Loucy (cell line): ENCODE measurements around the gene IRF1.

ENCODE experiments used
- H2AFZ ChIP-seq: fragments of 200-600 bp; sonication (generic); 2 replicates; pipeline ENCODE4 v1.6.0; 2016; ENCODE audit warnings: antibody characterized with exemption, mild to moderate bottlenecking, low read length, moderate library complexity
- H3F3A ChIP-seq: fragments of 200-600 bp; 2 replicates; pipeline ENCODE4 v1.6.0; 2016; ENCODE audit warnings: antibody characterized with exemption, low read depth, mild to moderate bottlenecking
- H3K27me3 ChIP-seq: fragments of 200-600 bp; sonication (generic); 2 replicates; pipeline ENCODE4 v1.6.1; 2014; ENCODE audit warnings: low read length, mild to moderate bottlenecking; ENCODE audit not compliant: insufficient read depth, poor library complexity, severe bottlenecking
- H3K36me3 ChIP-seq: fragments of 200-600 bp; sonication (generic); 2 replicates; pipeline ENCODE4 v1.6.1; 2016; ENCODE audit warnings: low read length; ENCODE audit not compliant: insufficient read depth
- H3K4me1 ChIP-seq: fragments of 200-600 bp; sonication (generic); 2 replicates; pipeline ENCODE4 v1.5.1; 2014; ENCODE audit warnings: low read length, mild to moderate bottlenecking; ENCODE audit not compliant: insufficient read depth, poor library complexity, severe bottlenecking
- H3K4me2 ChIP-seq: fragments of 200-600 bp; sonication (generic); 2 replicates; pipeline ENCODE4 v1.6.0; 2014; ENCODE audit warnings: antibody characterized with exemption, low read length, low read depth, mild to moderate bottlenecking; ENCODE audit not compliant: poor library complexity, severe bottlenecking
- H3K4me3 ChIP-seq: fragments of 200-600 bp; sonication (generic); 2 replicates; pipeline ENCODE4 v1.5.1; 2014; ENCODE audit warnings: low read length, mild to moderate bottlenecking, mixed read lengths; ENCODE audit not compliant: poor library complexity, severe bottlenecking
- H3K79me2 ChIP-seq: fragments of 200-600 bp; sonication (generic); 2 replicates; pipeline ENCODE4 v1.6.1; 2014; ENCODE audit warnings: low read length; ENCODE audit not compliant: insufficient read depth
- H3K9ac ChIP-seq: fragments of 200-600 bp; sonication (generic); 2 replicates; pipeline ENCODE4 v1.6.0; 2014; ENCODE audit warnings: mild to moderate bottlenecking, low read depth, low read length, moderate library complexity; ENCODE audit not compliant: poor library complexity, severe bottlenecking
- H3K9me2 ChIP-seq: fragments of 200-600 bp; sonication (generic); replicated peaks from 2 replicates; pipeline ENCODE4 v1.6.1; 2016; ENCODE audit warnings: low read depth, low read length, mixed read lengths
- H3K9me3 ChIP-seq: fragments of 200-600 bp; sonication (generic); 2 replicates; pipeline ENCODE4 v1.6.1; 2014; ENCODE audit warnings: mild to moderate bottlenecking, antibody characterized with exemption, low read length, low read depth; ENCODE audit not compliant: insufficient read depth
- H4K20me1 ChIP-seq: fragments of 200-600 bp; sonication (generic); 2 replicates; pipeline ENCODE4 v1.6.0; 2014; ENCODE audit warnings: antibody characterized with exemption, low read length, mild to moderate bottlenecking; ENCODE audit not compliant: insufficient read depth, poor library complexity, severe bottlenecking
- EZH2phosphoT487 ChIP-seq: fragments of 200-600 bp; IDR thresholded peaks from 2 replicates; pipeline ENCODE4 v1.6.1; 2018; ENCODE audit warnings: antibody characterized with exemption, mild to moderate bottlenecking, moderate library complexity, borderline replicate concordance
- TF ChIP-seq, protein P1 (sequence below): fragments of 200-600 bp; sonication (generic); conservative IDR thresholded peaks from 2 replicates; pipeline ENCODE4 v1.5.1; 2014; ENCODE audit warnings: mild to moderate bottlenecking, antibody characterized with exemption, low read length

The IRF1 gene

DNA sequence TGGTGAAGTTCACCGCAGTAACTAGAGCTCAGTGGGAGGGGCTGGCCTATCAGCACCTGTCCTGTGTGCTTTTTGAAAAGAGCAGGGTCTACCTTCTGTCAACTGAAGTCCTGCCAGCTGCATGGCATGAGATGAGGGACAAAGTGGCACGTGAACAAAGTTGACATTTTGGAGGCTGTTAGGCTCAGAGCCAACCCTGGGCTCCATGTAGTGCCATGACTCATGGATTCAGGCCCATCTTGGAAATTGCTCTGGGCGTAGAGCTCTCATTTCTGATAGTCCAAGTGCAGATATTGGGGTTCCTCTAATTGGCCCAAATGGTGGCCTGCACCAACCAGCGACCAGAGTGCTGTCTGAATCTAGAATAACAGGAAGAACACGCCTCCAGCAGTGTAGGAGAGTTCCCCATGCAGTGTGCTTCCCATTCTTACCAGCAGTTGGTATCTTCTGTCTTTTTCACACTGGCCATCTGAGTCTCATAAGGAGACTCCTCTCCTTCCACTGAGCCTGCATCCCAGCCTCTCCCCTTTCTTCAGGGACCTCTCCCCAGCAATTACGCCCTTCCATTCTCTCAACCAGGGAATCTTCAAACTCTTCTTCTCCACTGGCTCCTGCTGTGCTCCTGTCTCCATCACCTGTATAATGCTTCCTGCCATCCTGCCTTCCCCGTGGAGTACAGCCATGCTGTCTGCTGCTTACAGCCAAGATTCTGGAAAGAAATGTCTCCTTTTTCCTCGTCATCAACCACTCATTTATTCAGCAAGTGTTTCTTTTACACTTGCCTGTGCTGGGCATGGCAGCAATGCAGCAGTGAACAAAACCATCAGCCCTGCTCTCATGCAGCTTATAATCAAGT is 30.4 kb downstream of the IRF1 start:
- no peak overlapping the region for H2AFZ ChIP-seq
- no peaks in the 10 kb centered on the region for H4K20me1 ChIP-seq
- H3K4me2 ChIP-seq = peak overlapping the region; percentile 75
- H3K9me2 ChIP-seq = no peaks in the 10 kb centered on the region
- peaks cover 50% of the 10 kb centered on the region for H3K79me2 ChIP-seq
- no peaks in the 10 kb centered on the region for H3K9me3 ChIP-seq
- TF ChIP-seq, protein P1, sequence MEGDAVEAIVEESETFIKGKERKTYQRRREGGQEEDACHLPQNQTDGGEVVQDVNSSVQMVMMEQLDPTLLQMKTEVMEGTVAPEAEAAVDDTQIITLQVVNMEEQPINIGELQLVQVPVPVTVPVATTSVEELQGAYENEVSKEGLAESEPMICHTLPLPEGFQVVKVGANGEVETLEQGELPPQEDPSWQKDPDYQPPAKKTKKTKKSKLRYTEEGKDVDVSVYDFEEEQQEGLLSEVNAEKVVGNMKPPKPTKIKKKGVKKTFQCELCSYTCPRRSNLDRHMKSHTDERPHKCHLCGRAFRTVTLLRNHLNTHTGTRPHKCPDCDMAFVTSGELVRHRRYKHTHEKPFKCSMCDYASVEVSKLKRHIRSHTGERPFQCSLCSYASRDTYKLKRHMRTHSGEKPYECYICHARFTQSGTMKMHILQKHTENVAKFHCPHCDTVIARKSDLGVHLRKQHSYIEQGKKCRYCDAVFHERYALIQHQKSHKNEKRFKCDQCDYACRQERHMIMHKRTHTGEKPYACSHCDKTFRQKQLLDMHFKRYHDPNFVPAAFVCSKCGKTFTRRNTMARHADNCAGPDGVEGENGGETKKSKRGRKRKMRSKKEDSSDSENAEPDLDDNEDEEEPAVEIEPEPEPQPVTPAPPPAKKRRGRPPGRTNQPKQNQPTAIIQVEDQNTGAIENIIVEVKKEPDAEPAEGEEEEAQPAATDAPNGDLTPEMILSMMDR = peak; percentile 36
- TF ChIP-seq EZH2phosphoT487 = no peak
- peak overlapping the region; percentile 68 for H3K9ac ChIP-seq
- peaks cover 7% of the 10 kb centered on the region; the same call in 1 of the 2 replicates for H3F3A ChIP-seq
- no peak overlapping the region for H3K4me3 ChIP-seq
- H3K36me3 ChIP-seq = no peaks in the 10 kb centered on the region
- H3K27me3 ChIP-seq = no peaks in the 10 kb centered on the region
- H3K4me1 ChIP-seq = peaks cover 86% of the 10 kb centered on the region

DNA sequence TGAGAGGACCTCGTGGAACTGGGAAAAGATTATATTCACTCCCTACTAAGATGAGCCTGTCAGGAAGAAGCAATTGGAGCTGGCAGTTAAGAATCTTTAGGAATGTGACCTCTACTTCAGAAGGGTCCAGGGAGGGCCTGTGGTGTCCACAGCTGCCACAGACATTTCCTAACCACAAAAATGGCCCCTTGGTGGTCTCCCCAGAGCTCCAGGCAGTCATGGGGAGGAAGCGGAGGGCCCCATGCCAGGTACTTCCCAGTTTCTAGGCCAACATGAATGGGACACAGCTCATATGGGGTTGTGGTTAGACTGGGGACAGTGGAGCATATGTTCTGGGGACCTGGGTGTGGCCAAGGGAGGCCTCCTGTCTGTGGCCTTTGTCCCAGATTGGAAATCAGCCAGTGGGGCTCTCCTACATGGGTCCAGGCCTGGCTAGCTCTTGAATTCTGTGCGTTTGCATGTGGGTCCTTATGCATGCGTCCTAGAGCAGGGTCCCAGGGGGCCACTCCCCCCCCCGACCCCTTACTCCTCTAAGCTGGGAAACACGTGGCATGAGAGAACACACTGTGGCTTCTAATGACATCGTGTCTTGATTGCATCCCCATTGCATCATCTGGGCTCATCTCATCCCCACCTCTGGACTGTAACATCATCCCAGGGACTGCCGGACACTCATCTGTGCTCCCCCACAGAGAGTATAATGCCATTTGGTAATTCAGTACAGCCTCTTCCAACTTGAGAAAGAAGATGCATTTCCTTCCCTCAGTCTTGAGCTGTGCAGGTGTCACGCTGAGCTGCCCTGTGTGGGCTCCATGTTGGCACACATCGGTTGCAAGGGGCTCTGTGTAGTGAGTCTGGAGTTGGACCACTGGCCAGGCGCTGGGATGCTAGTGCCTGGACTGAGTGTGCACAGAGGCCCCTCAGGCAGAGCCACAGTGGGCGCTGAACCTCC is 31.3 kb downstream of the IRF1 start:
- peak overlapping the region; percentile 28 for H3K4me3 ChIP-seq
- no peak overlapping the region for H2AFZ ChIP-seq
- peak overlapping the region; percentile 68 for H3K9ac ChIP-seq
- no peaks in the 10 kb centered on the region for H3K36me3 ChIP-seq
- H3K9me3 ChIP-seq = no peaks in the 10 kb centered on the region
- no peak for TF ChIP-seq EZH2phosphoT487
- TF ChIP-seq, protein P1 = no peak
- peaks cover 5% of the 10 kb centered on the region; the same call in 1 of the 2 replicates for H3F3A ChIP-seq
- H3K9me2 ChIP-seq = no peaks in the 10 kb centered on the region
- peaks cover 80% of the 10 kb centered on the region for H3K4me1 ChIP-seq
- peak overlapping the region; percentile 75 for H3K4me2 ChIP-seq
- H3K27me3 ChIP-seq = no peaks in the 10 kb centered on the region
- no peaks in the 10 kb centered on the region for H4K20me1 ChIP-seq
- peaks cover 46% of the 10 kb centered on the region for H3K79me2 ChIP-seq

DNA sequence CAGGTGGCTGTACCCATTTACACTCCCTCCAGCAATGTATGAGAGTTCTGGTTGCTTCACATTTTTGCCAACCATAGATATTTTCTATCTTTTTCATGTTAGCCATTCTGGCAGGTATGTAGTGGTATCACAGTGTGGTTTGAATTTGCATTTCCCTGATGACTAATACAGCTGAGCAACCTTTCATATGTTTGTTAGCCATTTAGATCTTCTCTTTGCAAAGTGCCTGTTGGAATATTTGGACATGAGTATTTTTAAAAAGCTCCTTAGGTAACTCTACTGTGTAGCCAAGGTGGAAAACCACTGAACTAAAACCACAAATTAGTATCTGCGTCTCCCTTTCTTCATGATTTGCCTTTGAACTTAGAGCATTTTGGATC is 31.9 kb downstream of the IRF1 start:
- Histone ChIP-seq H2AFZ (no peak overlapping the region), H3K4me1 (peaks cover 79% of the 10 kb centered on the region), H3F3A (peaks cover 5% of the 10 kb centered on the region; the same call in 1 of the 2 replicates), H3K9ac (peak overlapping the region; percentile 68), H3K9me2 (no peaks in the 10 kb centered on the region), H3K79me2 (peaks cover 46% of the 10 kb centered on the region), H3K4me2 (peak overlapping the region; percentile 75), H3K4me3 (peak overlapping the region; percentile 28), H4K20me1 (no peaks in the 10 kb centered on the region), H3K36me3 (no peaks in the 10 kb centered on the region; the same call in 1 of the 2 replicates), H3K27me3 (no peaks in the 10 kb centered on the region), H3K9me3 (no peaks in the 10 kb centered on the region)
- TF ChIP-seq, protein P1 = no peak
- TF ChIP-seq EZH2phosphoT487 = no peak
